CD14-positive monocyte (primary cell): ENCODE results near the gene AOAH. TPM values are rescaled to one million over a fixed set of nuclear protein-coding genes. Genes with fewer than 3 reads are reported as not detected.

Experiments
- DNase-seq, 3 donors: peaks; one replicate each; pipeline ENCODE4 v3.0.0-alpha.2; 2011 to 2022
- H2AFZ ChIP-seq: 2 replicates; pipeline ENCODE4 v1.6.0; 2012; ENCODE audit warnings: mild to moderate bottlenecking, low read depth, low read length, inconsistent platforms; ENCODE audit not compliant: insufficient read depth, poor library complexity, severe bottlenecking
- H3K27ac ChIP-seq, 2 donors: 1 replicate in 1 of 2; 2 replicates in 1 of 2; pipeline ENCODE4 v1.5.1; 2012 to 2013; ENCODE audit warnings: low read length in 2 of 2, control low read depth in 1 of 2, inconsistent platforms in 1 of 2, low read depth in 1 of 2, mild to moderate bottlenecking in 1 of 2
- H3K27me3 ChIP-seq, 2 donors: one replicate each; pipeline versions ENCODE4 v1.6.0 to v1.6.1; 2011 to 2013; ENCODE audit warnings: low read length in 2 of 2; ENCODE audit not compliant: control insufficient read depth in 2 of 2, insufficient read depth in 2 of 2
- H3K36me3 ChIP-seq, 2 donors: replicated peaks in 1 of 2; 1 replicate in 1 of 2; 2 replicates in 1 of 2; pipeline versions ENCODE4 v1.5.1 to v1.6.1; 2012 to 2013; ENCODE audit warnings: low read length in 2 of 2, control low read depth in 1 of 2, inconsistent platforms in 1 of 2, mild to moderate bottlenecking in 1 of 2; ENCODE audit not compliant: insufficient read depth in 2 of 2, control insufficient read depth in 1 of 2
- H3K4me1 ChIP-seq, 2 donors: 1 replicate in 1 of 2; 2 replicates in 1 of 2; pipeline versions ENCODE4 v1.5.1 to v1.6.1; 2012 to 2013; ENCODE audit warnings: low read length in 2 of 2, control low read depth in 1 of 2, inconsistent platforms in 1 of 2, mild to moderate bottlenecking in 1 of 2, moderate library complexity in 1 of 2; ENCODE audit not compliant: insufficient read depth in 2 of 2, control insufficient read depth in 1 of 2
- H3K4me2 ChIP-seq: replicated peaks from 2 replicates; pipeline ENCODE3; 2012; ENCODE audit warnings: low read length, moderate library complexity, mild to moderate bottlenecking; ENCODE audit not compliant: poor library complexity, severe bottlenecking; ENCODE audit errors: extremely low read depth
- H3K4me3 ChIP-seq, 3 experiments: fragments of 200-600 bp in 1 of 3; sonication (generic) in 1 of 3; replicated peaks in 1 of 3; 1 replicate in 2 of 3; 2 replicates in 1 of 3; pipeline ENCODE4 v1.5.1; 2011 to 2013; ENCODE audit warnings: low read length in 3 of 3, mild to moderate bottlenecking in 3 of 3, control low read depth in 2 of 3, low read depth in 2 of 3, inconsistent platforms in 1 of 3, moderate library complexity in 1 of 3
- H3K79me2 ChIP-seq: 2 replicates; pipeline ENCODE4 v1.6.0; 2012; ENCODE audit warnings: mild to moderate bottlenecking, control low read depth, inconsistent platforms, low read length, moderate library complexity; ENCODE audit not compliant: insufficient read depth
- H3K9ac ChIP-seq: 2 replicates; pipeline ENCODE4 v1.6.0; 2017; ENCODE audit warnings: low read length, mild to moderate bottlenecking; ENCODE audit not compliant: insufficient read depth, poor library complexity, severe bottlenecking
- H3K9me3 ChIP-seq, 2 donors: replicated peaks in 1 of 2; 1 replicate in 1 of 2; 2 replicates in 1 of 2; pipeline versions ENCODE4 v1.5.1 to v1.6.1; 2012 to 2013; ENCODE audit warnings: low read length in 2 of 2, control low read depth in 1 of 2; ENCODE audit not compliant: control insufficient read depth in 1 of 2, insufficient read depth in 1 of 2
- H4K20me1 ChIP-seq: 2 replicates; pipeline ENCODE4 v1.6.0; 2012; ENCODE audit warnings: mild to moderate bottlenecking, low read length, control low read depth, moderate library complexity; ENCODE audit not compliant: insufficient read depth
- H3K27ac Mint-ChIP-seq, 7 donors: one replicate each; pipeline ENCODE4 v1.8.0; 2020; ENCODE audit warnings: mild to moderate bottlenecking in 7 of 7, mixed read lengths in 7 of 7, moderate library complexity in 6 of 7, inconsistent platforms in 2 of 7
- H3K27me3 Mint-ChIP-seq, 3 donors: one replicate each; pipeline ENCODE4 v1.8.0; 2021 to 2022; ENCODE audit warnings: low read depth in 3 of 3, mild to moderate bottlenecking in 3 of 3, mixed read lengths in 3 of 3, moderate library complexity in 3 of 3, inconsistent platforms in 1 of 3
- H3K36me3 Mint-ChIP-seq, 2 donors: one replicate each; pipeline ENCODE4 v1.8.0; 2020; ENCODE audit warnings: mixed read lengths in 2 of 2, inconsistent platforms in 1 of 2, mild to moderate bottlenecking in 1 of 2
- H3K4me1 Mint-ChIP-seq: one replicate; pipeline ENCODE4 v1.8.0; 2020; ENCODE audit warnings: mild to moderate bottlenecking, mixed read lengths
- H3K4me3 Mint-ChIP-seq, 2 donors: one replicate each; pipeline ENCODE4 v1.8.0; 2020; ENCODE audit warnings: mild to moderate bottlenecking in 2 of 2, mixed read lengths in 2 of 2, moderate library complexity in 1 of 2
- H3K9me3 Mint-ChIP-seq, 7 donors: one replicate each; pipeline ENCODE4 v1.8.0; 2020 to 2022; ENCODE audit warnings: mixed read lengths in 7 of 7, mild to moderate bottlenecking in 6 of 7, moderate library complexity in 6 of 7, inconsistent platforms in 2 of 7
- CTCF ChIP-seq: fragments of 200-600 bp; IDR thresholded peaks from one replicate; pipeline ENCODE4 v1.8.0; 2022; ENCODE audit warnings: antibody characterized with exemption, mild to moderate bottlenecking
- WGBS: methylation state at CpG from one replicate; pipeline ENCODE4 v1.1.5; 2013; ENCODE audit warnings: missing lambda C conversion rate; ENCODE audit not compliant: insufficient coverage; 5-methylcytosine and 5-hydroxymethylcytosine counted together
- intact Hi-C, 2 donors: fragments of 100-400 bp; cut with micrococcal nuclease; formaldehyde crosslinking; loops; one replicate each; pipeline versions ENCODE4 v1.15.0 to v1.15.1; 2023
- polyA plus RNA-seq, 3 donors: library from polyadenylated mRNA; depleted of rRNA in 1 of 3; unstranded in 2 of 3; stranded (reverse) in 1 of 3; fragments of 300-500 nt in 2 of 3; fragments of >200 nt in 1 of 3; fragmentation: Illumina TruSeq in 2 of 3; gene quantifications; 1 replicate in 2 of 3; 2 replicates in 1 of 3; pipeline ENCODE4 v1.2.3, GENCODE V29; 2012 to 2021

AOAH gene
- polyA plus RNA-seq, 3 donors, result 305 to 467 (median 349) TPM

DNA sequence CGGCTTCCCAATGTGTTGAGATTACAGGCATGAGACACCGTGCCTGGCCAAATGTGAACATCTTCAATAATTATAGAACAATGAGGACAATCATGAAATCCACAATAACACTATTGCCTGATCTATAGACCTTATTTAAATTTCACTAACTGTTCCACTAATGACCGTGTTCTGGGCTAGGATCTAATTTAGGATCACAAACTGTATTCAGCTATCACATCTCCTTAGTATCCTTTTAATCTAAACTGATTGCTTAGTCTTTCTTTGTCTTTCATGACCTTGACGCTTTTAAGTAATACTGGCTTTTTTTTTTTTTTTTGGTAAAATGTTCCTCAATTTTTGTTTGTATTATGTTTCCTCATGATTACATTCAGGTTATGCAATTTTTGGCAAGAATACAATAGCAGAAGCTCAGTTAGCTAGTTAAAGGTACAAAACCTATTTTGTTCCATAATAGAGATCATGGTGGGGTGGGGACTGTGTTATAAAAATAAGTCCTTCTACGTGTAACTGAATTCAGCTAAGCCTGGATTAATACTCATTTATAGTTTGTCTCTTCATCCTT, 158.4 kb downstream of the AOAH start:
- Histone ChIP-seq H3K27ac (peak overlapping the region; percentile 64 to 76), H2AFZ (no peak overlapping the region), H3K79me2 (no peaks in the 10 kb centered on the region), H4K20me1 (peaks cover 41% of the 10 kb centered on the region), H3K4me2 (peak overlapping the region; percentile 40), H3K9ac (peak overlapping the region; percentile 11), H3K27me3 (no peaks in the 10 kb centered on the region), H3K4me3 (peak overlapping the region in 1 of 3 experiments; percentile 25), H3K9me3 (no peaks in the 10 kb centered on the region), H3K4me1 (peaks cover 60 to 85% of the 10 kb centered on the region in 2 donors), H3K36me3 (peaks cover 46 to 68% of the 10 kb centered on the region in 2 donors)
- 0% methylated on average over 1 of the region's 5 CpGs for WGBS
- no peak for TF ChIP-seq CTCF
- peaks cover 0 to 2% (median 2%) of the 10 kb centered on the region in 3 donors for H3K27me3 Mint-ChIP-seq
- peak overlapping the region in 1 of 2 donors; percentile 40 for H3K4me3 Mint-ChIP-seq
- intact Hi-C loops, result no loop called here
- H3K4me1 Mint-ChIP-seq, result peaks cover 81% of the 10 kb centered on the region
- DNase-seq, result peak; percentile 41 to 72 (median 49)
- peaks cover 0 to 2% (median 0%) of the 10 kb centered on the region in 7 donors for H3K9me3 Mint-ChIP-seq
- peak overlapping the region; percentile 83 to 97 (median 94) for H3K27ac Mint-ChIP-seq
- peaks cover 48 to 77% of the 10 kb centered on the region in 2 donors for H3K36me3 Mint-ChIP-seq

GRCh38 chr7:36564489-36564888, 159.8 kb downstream of the AOAH start:
- Mint-ChIP-seq H3K27me3 (peaks cover 0 to 3% (median 2%) of the 10 kb centered on the region in 3 donors), H3K4me1 (peaks cover 70% of the 10 kb centered on the region), H3K9me3 (peaks cover 0 to 4% (median 2%) of the 10 kb centered on the region in 7 donors), H3K36me3 (peaks cover 49 to 73% of the 10 kb centered on the region in 2 donors), H3K27ac (peak overlapping the region; percentile 51 to 87 (median 84)), H3K4me3 (peak overlapping the region in 1 of 2 donors; percentile 67)
- no peak for TF ChIP-seq CTCF
- H3K27me3 ChIP-seq, result no peaks in the 10 kb centered on the region
- no peaks in the 10 kb centered on the region for H3K79me2 ChIP-seq
- WGBS, result no CpG with 5 or more reads among the region's 2 CpGs
- H3K9ac ChIP-seq, result no peak overlapping the region
- peak overlapping the region; percentile 40 for H3K4me2 ChIP-seq
- intact Hi-C loops, result no loop called here
- peaks cover 52 to 75% of the 10 kb centered on the region in 2 donors for H3K4me1 ChIP-seq
- no peak overlapping the region for H2AFZ ChIP-seq
- peaks cover 31% of the 10 kb centered on the region for H4K20me1 ChIP-seq
- H3K4me3 ChIP-seq, result peak overlapping the region in 1 of 3 experiments; percentile 23
- peaks cover 40 to 68% of the 10 kb centered on the region in 2 donors for H3K36me3 ChIP-seq
- H3K27ac ChIP-seq, result peak overlapping the region in 1 of 2 donors; percentile 68
- H3K9me3 ChIP-seq, result no peaks in the 10 kb centered on the region
- no peak for DNase-seq
